Gastrocnemius medialis (tissue), 4 donors: Measurements from ENCODE around the gene TRPM4. TPM values are rescaled to one million over a fixed set of nuclear protein-coding genes. Genes with fewer than 3 reads are reported as not detected.

Source experiments
- ATAC-seq, 2 donors: fragments of 150-250 bp; one replicate each; pipeline ENCODE4 v1.9.1; 2016
- DNase-seq, 2 donors: peaks; one replicate each; pipeline ENCODE4 v3.0.0-alpha.2; 2019
- H3K27ac ChIP-seq, 4 donors: fragments of 200-600 bp; sonication (generic); 1 replicate in 1 of 4; 2 replicates in 3 of 4; pipeline ENCODE4 v1.5.1; 2016 to 2018; ENCODE audit warnings: mild to moderate bottlenecking in 2 of 4, moderate library complexity in 1 of 4
- H3K27me3 ChIP-seq, 3 donors: fragments of 200-600 bp; sonication (generic) in 2 of 3; 1 replicate in 1 of 3; 2 replicates in 2 of 3; pipeline versions ENCODE4 v1.5.1 to v1.6.0; 2016 to 2019; ENCODE audit warnings: mild to moderate bottlenecking in 1 of 3, moderate library complexity in 1 of 3
- H3K36me3 ChIP-seq, 2 donors: fragments of 200-600 bp; sonication (generic) in 1 of 2; one replicate each; pipeline ENCODE4 v1.5.1; 2017 to 2018
- H3K4me1 ChIP-seq, 2 donors: fragments of 200-600 bp; sonication (generic) in 1 of 2; one replicate each; pipeline ENCODE4 v1.5.1; 2016 to 2017; ENCODE audit warnings: mild to moderate bottlenecking in 2 of 2
- H3K4me3 ChIP-seq, 4 donors: fragments of 200-600 bp; sonication (generic) in 3 of 4; 1 replicate in 1 of 4; 2 replicates in 3 of 4; pipeline ENCODE4 v1.5.1; 2016 to 2019; ENCODE audit warnings: mild to moderate bottlenecking in 2 of 4
- H3K9me3 ChIP-seq, 3 donors: fragments of 200-600 bp; sonication (generic) in 2 of 3; 1 replicate in 1 of 3; 2 replicates in 2 of 3; pipeline ENCODE4 v1.5.1; 2016 to 2019
- CTCF ChIP-seq, 5 experiments: fragments of 450-650 bp in 3 of 5; fragments of 200-600 bp in 2 of 5; sonication (generic) in 2 of 5; IDR thresholded peaks in 4 of 5; conservative IDR thresholded peaks in 1 of 5; 1 replicate in 4 of 5; 2 replicates in 1 of 5; pipeline ENCODE4 v1.5.1; 2016 to 2019; ENCODE audit warnings: antibody characterized with exemption in 5 of 5, mild to moderate bottlenecking in 3 of 5, moderate library complexity in 3 of 5
- POLR2A ChIP-seq, 2 donors: fragments of 450-650 bp; IDR thresholded peaks; one replicate each; pipeline ENCODE4 v1.6.1; 2017; ENCODE audit warnings: antibody characterized with exemption in 2 of 2, mild to moderate bottlenecking in 2 of 2, moderate library complexity in 2 of 2
- in situ Hi-C, 4 donors: fragments of 200-750 bp; cut with MboI; loops; one replicate each; pipeline versions ENCODE4 v1.15.0 to v1.8.0; 2017; ENCODE audit warnings: low sequenced_read_pairs in 4 of 4
- intact Hi-C: fragments of 100-400 bp; cut with DNase I; formaldehyde crosslinking; loops from one replicate; pipeline ENCODE4 v1.15.1; 2023; ENCODE audit warnings: low total_unique reads
- total RNA-seq, 4 donors: library from RNA; depleted of rRNA; stranded (reverse); fragments of >200 nt; gene quantifications; one replicate each; pipeline versions ENCODE4 v1.1.0 to v1.2.3, GENCODE V29; 2016

TRPM4 gene
- total RNA-seq, 4 donors from 2014 or later = 10.4 to 11.5 (median 11.3) TPM

GRCh38 chr19:49193822-49194394, 36.3 kb downstream of the TRPM4 start:
- TF ChIP-seq POLR2A (IDR thresholded peaks at IDR 0.05) (no peak), CTCF (IDR thresholded peaks at IDR 0.05 in 4 of 5, conservative IDR thresholded peaks at IDR 0.05 in 1 of 5) (no peak)
- no peak for DNase-seq
- Histone ChIP-seq H3K36me3 (peaks cover 0 to 45% of the 10 kb centered on the region in 2 donors), H3K4me1 (peaks cover 0 to 8% of the 10 kb centered on the region in 2 donors), H3K27ac (no peak overlapping the region), H3K27me3 (no peaks in the 10 kb centered on the region), H3K4me3 (no peak overlapping the region), H3K9me3 (no peaks in the 10 kb centered on the region)
- intact Hi-C loops = no loop called here
- no peak for ATAC-seq
- in situ Hi-C loops = no loop called here

GRCh38 chr19:49194408-49194807, 36.8 kb downstream of the TRPM4 start:
- Histone ChIP-seq H3K9me3 (no peaks in the 10 kb centered on the region), H3K36me3 (peaks cover 0 to 41% of the 10 kb centered on the region in 2 donors), H3K27ac (no peak overlapping the region), H3K4me1 (peaks cover 0 to 8% of the 10 kb centered on the region in 2 donors), H3K4me3 (no peak overlapping the region), H3K27me3 (no peaks in the 10 kb centered on the region)
- in situ Hi-C loops (no loop called here), intact Hi-C loops (no loop called here)
- no peak for ATAC-seq
- DNase-seq = no peak
- TF ChIP-seq POLR2A (IDR thresholded peaks at IDR 0.05) (no peak), CTCF (IDR thresholded peaks at IDR 0.05 in 4 of 5, conservative IDR thresholded peaks at IDR 0.05 in 1 of 5) (no peak)

GRCh38 chr19:49196527-49197240, 39.1 kb downstream of the TRPM4 start:
- ATAC-seq (peak; percentile 72 to 73), DNase-seq (peak; percentile 17 to 77)
- TF ChIP-seq POLR2A (IDR thresholded peaks at IDR 0.05) = peak in 1 of 2 donors; percentile 15
- no peak for TF ChIP-seq CTCF (IDR thresholded peaks at IDR 0.05 in 4 of 5, conservative IDR thresholded peaks at IDR 0.05 in 1 of 5)
- H3K9me3 ChIP-seq = no peaks in the 10 kb centered on the region
- in situ Hi-C loops (loop anchor here in 2 of 4 donors (5.0 kb wide), 2 partner anchors 39 to 99 kb away; partner anchors contain the start of genes HRC (in 1 of the 2) and TRPM4 (in 1 of the 2)), intact Hi-C loops (loop anchor here (5.0 kb wide), 1 partner anchor 39 kb away; the partner anchor contains the start of genes HRC and TRPM4)
- H3K27me3 ChIP-seq = no peaks in the 10 kb centered on the region
- peak overlapping the region; percentile 36 to 44 (median 41) for H3K4me3 ChIP-seq
- peaks cover 0 to 8% of the 10 kb centered on the region in 2 donors for H3K4me1 ChIP-seq
- H3K36me3 ChIP-seq = peaks cover 0 to 39% of the 10 kb centered on the region in 2 donors
- peak overlapping the region; percentile 78 to 90 (median 82) for H3K27ac ChIP-seq

- DNase-seq (no peak), ATAC-seq (no peak)
- H3K9me3 ChIP-seq = no peaks in the 10 kb centered on the region
- H3K27ac ChIP-seq = no peak overlapping the region
- no peaks in the 10 kb centered on the region for H3K27me3 ChIP-seq
- H3K4me1 ChIP-seq = peaks cover 0 to 8% of the 10 kb centered on the region in 2 donors
- in situ Hi-C loops (loop anchor here in 3 of 4 donors (5.0 to 10.0 kb wide), 3 partner anchors 103 to 116 kb away; partner anchors contain the start of gene SNRNP70 (in 1 of the 3)), intact Hi-C loops (no loop called here)
- H3K36me3 ChIP-seq = peaks cover 0 to 50% of the 10 kb centered on the region in 2 donors
- no peak overlapping the region for H3K4me3 ChIP-seq
- TF ChIP-seq CTCF (IDR thresholded peaks at IDR 0.05 in 4 of 5, conservative IDR thresholded peaks at IDR 0.05 in 1 of 5) = no peak
- TF ChIP-seq POLR2A (IDR thresholded peaks at IDR 0.05) = no peak
These were observed 42.8 kb downstream of the TRPM4 start for GRCh38 chr19:49200238-49200862.
